ENCODE results near the gene CRACDL. TPM values are rescaled to one million over a fixed set of nuclear protein-coding genes. Genes with fewer than 3 reads are reported as not detected.

CRACDL gene
- total and polyA plus RNA-seq, 2 donors (not counting 3 experiments of a cell fraction or from before 2014, with no cell fraction given): 0.92 to 6.3 TPM

GRCh38 chr2:98892871-98893270 lies 43.2 kb downstream of the CRACDL start:
- intact Hi-C loops (cut with micrococcal nuclease): no loop called here
- Histone ChIP-seq H3K4me1 (ENCODE audit: control insufficient read depth, extremely low read depth, insufficient read depth, low read length) (peaks cover 3% of the 10 kb centered on the region), H3K9ac (replicated peaks; ENCODE audit: extremely low read depth, insufficient read depth, low read length) (no peak overlapping the region), H3K9me3 (replicated peaks; ENCODE audit: control insufficient read depth, insufficient read depth, low read length) (no peaks in the 10 kb centered on the region), H3K4me3 (replicated peaks in 1 of 3; ENCODE audit: insufficient read depth in 1 of 3, low read depth in 1 of 3, low read length in 3 of 3) (no peak overlapping the region), H3K36me3 (ENCODE audit: control insufficient read depth in 2 of 2, extremely low read depth in 1 of 2, insufficient read depth in 2 of 2, low read length in 2 of 2) (no peaks in the 10 kb centered on the region), H2AFZ (ENCODE audit: low read depth, low read length) (no peak overlapping the region), H3K27ac (ENCODE audit: insufficient read depth, low read depth, low read length) (no peak overlapping the region), H3K27me3 (ENCODE audit: control insufficient read depth in 2 of 2, insufficient read depth in 2 of 2, low read length in 2 of 2) (peaks cover 0 to 6% of the 10 kb centered on the region in 2 experiments), H3K4me2 (ENCODE audit: insufficient read depth, low read length) (no peak overlapping the region), H3K79me2 (ENCODE audit: control insufficient read depth, insufficient read depth, low read length) (no peaks in the 10 kb centered on the region), H4K20me1 (replicated peaks; ENCODE audit: control insufficient read depth, extremely low read depth, insufficient read depth, low read length) (no peaks in the 10 kb centered on the region), H3K9me1 (replicated peaks; ENCODE audit: control insufficient read depth, extremely low read depth, insufficient read depth, low read length) (no peaks in the 10 kb centered on the region)
- ChIA-PET CTCF (interaction anchor here (1.2 to 2.5 kb wide), 2 partner anchors 9 to 16 kb away, joined by 5 to 6 read pairs; no protein-coding TSS in a partner anchor), POLR2A (no interaction called here)
- TF ChIP-seq POLR2A (IDR thresholded peaks at IDR 0.05; ENCODE audit: low read depth, low read length) (no peak), CTCF (IDR thresholded peaks at IDR 0.05; ENCODE audit: extremely low read depth in 1 of 2, insufficient read depth in 1 of 2, low read depth in 1 of 2, low read length in 2 of 2) (no peak), MYC (IDR thresholded peaks at IDR 0.05; ENCODE audit: low read depth, low read length) (no peak), JUN (IDR thresholded peaks at IDR 0.05; ENCODE audit: borderline replicate concordance, insufficient read depth, insufficient read length, low read depth) (no peak), FOS (IDR thresholded peaks at IDR 0.05; ENCODE audit: borderline replicate concordance, insufficient read depth, low read length) (no peak), POLR2AphosphoS5 (IDR thresholded peaks at IDR 0.05; ENCODE audit: insufficient read depth, low read depth, low read length) (no peak), MAX (IDR thresholded peaks at IDR 0.05; ENCODE audit: insufficient read depth, insufficient read length) (no peak), EZH2 (IDR thresholded peaks at IDR 0.05; ENCODE audit: borderline replicate concordance, low read depth, low read length, severe bottlenecking) (no peak), GATA2 (IDR thresholded peaks at IDR 0.05; ENCODE audit: insufficient read depth, insufficient read length, low read depth, low read length) (no peak)
- FAIRE-seq (no peak), DNase-seq (ENCODE audit: low read depth, low spot score) (no peak)
- BruUV-seq (replicated peaks): no TSS peak
- dilution Hi-C loops (cut with MboI; ENCODE audit: extremely low pct_ligation_motif_present, low sequenced_read_pairs): no loop called here
